Measurements from ENCODE around the gene PLAC9. TPM values are rescaled to one million over a fixed set of nuclear protein-coding genes. Genes with fewer than 3 reads are reported as not detected.

The PLAC9 gene
- total RNA-seq, 3 donors from 2014 or later (not counting 1 experiment from before 2014, with no cell fraction given), result not detected

GRCh38 chr10:80194373-80195045, 62.0 kb downstream of the PLAC9 start:
- H3K27ac ChIP-seq (ENCODE audit: low read length), result no peak overlapping the region

More at GRCh38 chr10:80194373-80195045, 62.0 kb downstream of the PLAC9 start:
- no peaks in the 10 kb centered on the region for H3K27me3 ChIP-seq (ENCODE audit: control insufficient read depth, insufficient read depth, low read length)
- ATAC-seq (no peak), DNase-seq (no peak)
- peaks cover 8% of the 10 kb centered on the region for H3K36me3 ChIP-seq (ENCODE audit: control insufficient read depth, insufficient read depth, low read length)
- Mint-ChIP-seq H3K36me3 (no peaks in the 10 kb centered on the region), H3K4me1 (peaks cover 60 to 68% of the 10 kb centered on the region in 2 donors), H3K4me3 (no peak overlapping the region), H3K27ac (peak overlapping the region; percentile 92 to 93), H3K9me3 (peaks cover 0 to 3% of the 10 kb centered on the region in 2 donors), H3K27me3 (ENCODE audit: low read depth in 2 of 2) (no peaks in the 10 kb centered on the region)
- WGBS (ENCODE audit: insufficient coverage), result 94% methylated on average over 11 of the region's 11 CpGs
- no peak overlapping the region for H3K4me3 ChIP-seq (ENCODE audit: low read length)
- TF ChIP-seq CTCF (IDR thresholded peaks at IDR 0.05), result no peak
- H3K9me3 ChIP-seq (ENCODE audit: control insufficient read depth, insufficient read depth, low read length), result no peaks in the 10 kb centered on the region
- peaks cover 64% of the 10 kb centered on the region for H3K4me1 ChIP-seq (ENCODE audit: control insufficient read depth, insufficient read depth, low read length)
- intact Hi-C loops (cut with micrococcal nuclease), result no loop called here

Other genes starting within 250 kb of the PLAC9 start
- under 1 TPM in 1 of 3 donors, not detected in 2; 0.56 TPM for gene SFTPD, start 183.6 kb upstream of the PLAC9 start, total RNA-seq
- gene TMEM254, start 54.1 kb upstream of the PLAC9 start, total RNA-seq, result 10 to 100 TPM in 2 of 3 donors, 1 to 10 TPM in 1; 7.1 to 11.1 (median 10.3) TPM
- 100 to 1,000 TPM; 213 to 264 (median 245) TPM for gene ANXA11, start 72.8 kb downstream of the PLAC9 start, total RNA-seq
- not detected for gene MAT1A, start 156.9 kb downstream of the PLAC9 start, total RNA-seq
- not detected for gene DYDC1, start 224.0 kb downstream of the PLAC9 start, total RNA-seq
- not detected for gene DYDC2, start 224.1 kb downstream of the PLAC9 start, total RNA-seq